Astrocyte (in vitro differentiated cells and primary cell): Measurements from ENCODE around the gene CLIP4. TPM values are rescaled to one million over a fixed set of nuclear protein-coding genes. Genes with fewer than 3 reads are reported as not detected.

Source experiments
- DNase-seq: peaks from one replicate; pipeline ENCODE4 v3.0.0-alpha.2; 2010; ENCODE audit warnings: low read depth
- FAIRE-seq: peaks from 2 replicates; lab custom pipeline; 2011; peaks lifted over from hg19 to GRCh38; lab: Jason Lieb, UNC
- H2AFZ ChIP-seq: 2 replicates; pipeline ENCODE4 v1.6.0; 2012; ENCODE audit warnings: low read depth, low read length, inconsistent platforms
- H3K27ac ChIP-seq: 2 replicates; pipeline ENCODE4 v1.5.1; 2011; ENCODE audit warnings: low read depth, low read length, inconsistent platforms
- H3K27me3 ChIP-seq: 2 replicates; pipeline ENCODE4 v1.6.0; 2011; ENCODE audit warnings: low read length, inconsistent platforms; ENCODE audit not compliant: insufficient read depth
- H3K36me3 ChIP-seq: 2 replicates; pipeline ENCODE4 v1.5.1; 2011; ENCODE audit warnings: low read length, inconsistent platforms; ENCODE audit not compliant: insufficient read depth
- H3K4me1 ChIP-seq: 2 replicates; pipeline ENCODE4 v1.5.1; 2011; ENCODE audit warnings: low read length, inconsistent platforms; ENCODE audit not compliant: insufficient read depth
- H3K4me2 ChIP-seq: 2 replicates; pipeline ENCODE4 v1.6.0; 2012; ENCODE audit warnings: low read length, inconsistent platforms
- H3K4me3 ChIP-seq: 2 replicates; pipeline ENCODE4 v1.5.1; 2011; ENCODE audit warnings: low read depth, mild to moderate bottlenecking, low read length, inconsistent platforms; ENCODE audit not compliant: insufficient read depth
- H3K79me2 ChIP-seq: 2 replicates; pipeline ENCODE4 v1.6.0; 2012; ENCODE audit warnings: mild to moderate bottlenecking, low read length, inconsistent platforms; ENCODE audit not compliant: insufficient read depth
- H3K9ac ChIP-seq: 2 replicates; pipeline ENCODE4 v1.6.0; 2012; ENCODE audit warnings: mild to moderate bottlenecking, low read length, inconsistent platforms
- H3K9me3 ChIP-seq: 2 replicates; pipeline ENCODE4 v1.5.1; 2012; ENCODE audit warnings: low read depth, mild to moderate bottlenecking, low read length, inconsistent platforms; ENCODE audit not compliant: insufficient read depth
- H4K20me1 ChIP-seq: 2 replicates; pipeline ENCODE4 v1.6.0; 2012; ENCODE audit warnings: low read length, inconsistent platforms; ENCODE audit not compliant: insufficient read depth
- H3K27ac Mint-ChIP-seq: one replicate; pipeline ENCODE4 v1.8.0; 2021; ENCODE audit warnings: mild to moderate bottlenecking, mixed read lengths; ENCODE audit not compliant: unreplicated experiment
- H3K27me3 Mint-ChIP-seq: one replicate; pipeline ENCODE4 v1.8.0; 2021; ENCODE audit warnings: low read depth, mixed read lengths; ENCODE audit not compliant: unreplicated experiment
- H3K36me3 Mint-ChIP-seq: one replicate; pipeline ENCODE4 v1.8.0; 2021; ENCODE audit warnings: low read depth, mixed read lengths; ENCODE audit not compliant: unreplicated experiment
- H3K4me1 Mint-ChIP-seq: one replicate; pipeline ENCODE4 v1.8.0; 2021; ENCODE audit warnings: low read depth, mixed read lengths; ENCODE audit not compliant: unreplicated experiment
- H3K4me3 Mint-ChIP-seq: one replicate; pipeline ENCODE4 v1.8.0; 2021; ENCODE audit warnings: mild to moderate bottlenecking, moderate library complexity, mixed read lengths; ENCODE audit not compliant: unreplicated experiment
- H3K9me3 Mint-ChIP-seq: one replicate; pipeline ENCODE4 v1.8.0; 2021; ENCODE audit warnings: mild to moderate bottlenecking, mixed read lengths; ENCODE audit not compliant: unreplicated experiment
- EZH2 ChIP-seq: IDR thresholded peaks from 2 replicates; pipeline ENCODE4 v1.6.1; 2012; ENCODE audit warnings: mild to moderate bottlenecking, low read length, inconsistent platforms; ENCODE audit not compliant: insufficient read depth
- total RNA-seq: library from RNA; stranded (reverse); gene quantifications from 2 replicates; pipeline ENCODE4 v1.2.1, GENCODE V29; 2021
- TF ChIP-seq, protein P1 (sequence below): IDR thresholded peaks from 2 replicates; pipeline ENCODE4 v1.5.1; 2011; ENCODE audit warnings: low read depth, mild to moderate bottlenecking, inconsistent platforms, low read length, moderate library complexity; ENCODE audit not compliant: insufficient read depth

The CLIP4 gene
- total RNA-seq, 1 donor from 2014 or later = 18.4 TPM

DNA sequence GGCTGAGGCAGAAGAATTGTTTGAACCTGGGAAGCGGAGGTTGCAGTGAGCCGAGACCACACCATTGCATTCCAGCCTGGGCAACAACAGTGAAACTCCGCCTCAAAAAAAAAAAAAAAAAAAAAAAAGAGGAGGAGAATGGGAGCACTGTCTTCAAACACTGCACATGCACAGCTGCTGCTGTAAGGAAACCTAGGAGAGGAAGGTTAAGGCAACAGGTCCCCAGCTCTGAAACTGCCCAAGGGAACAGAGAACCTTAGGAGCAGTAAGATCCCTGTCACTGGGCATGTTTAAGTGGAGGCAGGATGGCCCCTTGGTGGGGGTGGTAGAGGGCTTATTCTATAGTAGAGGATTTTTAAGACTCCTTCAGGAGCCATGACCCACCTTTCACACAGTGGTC lies 111.2 kb downstream of the CLIP4 start:
- Mint-ChIP-seq H3K9me3 (peaks cover 7% of the 10 kb centered on the region), H3K4me1 (peaks cover 38% of the 10 kb centered on the region), H3K27me3 (peaks cover 52% of the 10 kb centered on the region), H3K27ac (no peak overlapping the region), H3K4me3 (no peak overlapping the region), H3K36me3 (no peaks in the 10 kb centered on the region)
- Histone ChIP-seq H3K79me2 (no peaks in the 10 kb centered on the region), H3K9ac (no peak overlapping the region), H3K4me2 (no peak overlapping the region), H2AFZ (no peak overlapping the region), H3K4me3 (no peak overlapping the region), H3K27ac (no peak overlapping the region), H3K36me3 (no peaks in the 10 kb centered on the region), H4K20me1 (no peaks in the 10 kb centered on the region), H3K4me1 (peaks cover 3% of the 10 kb centered on the region), H3K9me3 (no peaks in the 10 kb centered on the region), H3K27me3 (peaks cover 8% of the 10 kb centered on the region)
- no peak for TF ChIP-seq EZH2
- TF ChIP-seq, protein P1, sequence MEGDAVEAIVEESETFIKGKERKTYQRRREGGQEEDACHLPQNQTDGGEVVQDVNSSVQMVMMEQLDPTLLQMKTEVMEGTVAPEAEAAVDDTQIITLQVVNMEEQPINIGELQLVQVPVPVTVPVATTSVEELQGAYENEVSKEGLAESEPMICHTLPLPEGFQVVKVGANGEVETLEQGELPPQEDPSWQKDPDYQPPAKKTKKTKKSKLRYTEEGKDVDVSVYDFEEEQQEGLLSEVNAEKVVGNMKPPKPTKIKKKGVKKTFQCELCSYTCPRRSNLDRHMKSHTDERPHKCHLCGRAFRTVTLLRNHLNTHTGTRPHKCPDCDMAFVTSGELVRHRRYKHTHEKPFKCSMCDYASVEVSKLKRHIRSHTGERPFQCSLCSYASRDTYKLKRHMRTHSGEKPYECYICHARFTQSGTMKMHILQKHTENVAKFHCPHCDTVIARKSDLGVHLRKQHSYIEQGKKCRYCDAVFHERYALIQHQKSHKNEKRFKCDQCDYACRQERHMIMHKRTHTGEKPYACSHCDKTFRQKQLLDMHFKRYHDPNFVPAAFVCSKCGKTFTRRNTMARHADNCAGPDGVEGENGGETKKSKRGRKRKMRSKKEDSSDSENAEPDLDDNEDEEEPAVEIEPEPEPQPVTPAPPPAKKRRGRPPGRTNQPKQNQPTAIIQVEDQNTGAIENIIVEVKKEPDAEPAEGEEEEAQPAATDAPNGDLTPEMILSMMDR = no peak
- no peak for DNase-seq
- no peak for FAIRE-seq

DNA sequence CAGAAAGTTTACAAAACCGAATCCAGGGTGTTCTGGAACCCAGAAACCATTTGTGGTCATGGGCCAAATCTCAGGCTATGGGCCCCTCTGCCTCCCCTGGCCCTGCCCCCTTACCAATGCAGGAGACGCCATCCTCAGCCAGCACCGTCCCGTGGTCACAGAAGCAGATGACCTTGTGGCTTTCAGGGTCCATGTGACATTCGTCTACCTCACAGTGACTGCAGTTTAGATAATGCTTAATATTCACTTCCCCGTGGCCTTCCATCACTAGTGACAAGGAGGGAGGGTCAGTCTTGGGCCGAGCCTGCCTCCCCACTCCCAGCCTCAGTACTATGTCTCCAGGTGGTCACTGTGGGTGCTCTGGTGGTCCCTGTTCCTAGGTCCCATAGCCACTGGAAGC lies 111.6 kb downstream of the CLIP4 start:
- FAIRE-seq (no peak), DNase-seq (no peak)
- peaks cover 5% of the 10 kb centered on the region for H3K9me3 Mint-ChIP-seq
- H4K20me1 ChIP-seq = no peaks in the 10 kb centered on the region
- H3K27ac Mint-ChIP-seq = no peak overlapping the region
- no peaks in the 10 kb centered on the region for H3K9me3 ChIP-seq
- no peak overlapping the region for H3K9ac ChIP-seq
- H3K4me3 ChIP-seq = no peak overlapping the region
- H3K79me2 ChIP-seq = no peaks in the 10 kb centered on the region
- peaks cover 3% of the 10 kb centered on the region for H3K4me1 ChIP-seq
- no peak overlapping the region for H3K27ac ChIP-seq
- H3K4me3 Mint-ChIP-seq = no peak overlapping the region
- H3K27me3 Mint-ChIP-seq = peaks cover 51% of the 10 kb centered on the region
- no peaks in the 10 kb centered on the region for H3K36me3 ChIP-seq
- H2AFZ ChIP-seq = no peak overlapping the region
- peaks cover 8% of the 10 kb centered on the region for H3K27me3 ChIP-seq
- H3K4me2 ChIP-seq = no peak overlapping the region
- H3K36me3 Mint-ChIP-seq = no peaks in the 10 kb centered on the region
- peaks cover 38% of the 10 kb centered on the region for H3K4me1 Mint-ChIP-seq
- no peak for TF ChIP-seq EZH2
- TF ChIP-seq, protein P1 = no peak

DNA sequence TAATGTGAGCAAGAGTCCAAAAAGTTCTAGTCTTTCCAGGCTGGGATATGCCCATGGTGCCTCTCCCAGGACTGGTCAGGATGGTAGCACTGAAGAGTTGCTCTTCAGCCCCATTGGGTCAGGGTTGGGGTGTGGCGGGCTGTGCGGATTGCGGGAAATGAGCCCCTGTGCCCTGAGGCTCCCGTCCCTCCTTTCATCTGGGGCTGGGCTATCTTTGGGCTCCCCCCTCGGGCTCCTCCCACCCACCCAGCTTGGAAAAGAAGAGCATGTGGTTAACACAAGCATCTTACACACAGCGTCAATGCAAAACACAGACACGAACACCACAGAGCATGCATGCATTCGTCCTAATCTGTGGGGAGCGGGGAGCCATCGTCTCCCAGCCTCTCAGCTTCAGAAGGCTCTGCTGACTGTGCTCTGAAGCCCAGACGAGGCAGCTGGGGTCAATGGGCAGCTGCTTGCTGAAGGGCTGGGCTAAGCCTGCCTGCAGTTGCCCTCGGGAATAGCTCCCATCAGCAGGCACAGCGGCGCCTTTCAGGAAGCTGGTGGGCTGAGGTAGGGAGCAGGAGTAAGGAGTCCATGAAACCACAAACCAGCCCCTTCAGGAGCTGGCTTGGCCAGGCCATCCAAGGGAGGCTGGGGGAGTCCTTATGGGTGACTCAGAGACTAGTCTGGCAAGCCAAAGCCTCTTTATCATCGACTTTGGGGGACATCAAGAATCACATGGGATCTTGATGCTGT lies 112.9 kb downstream of the CLIP4 start:
- no peak overlapping the region for H3K27ac ChIP-seq
- H3K4me1 Mint-ChIP-seq = peaks cover 38% of the 10 kb centered on the region
- DNase-seq = peak; percentile 92
- no peaks in the 10 kb centered on the region for H4K20me1 ChIP-seq
- H3K9me3 ChIP-seq = no peaks in the 10 kb centered on the region
- peaks cover 10% of the 10 kb centered on the region for H3K27me3 ChIP-seq
- H3K4me3 ChIP-seq = no peak overlapping the region
- H3K9ac ChIP-seq = no peak overlapping the region
- H3K9me3 Mint-ChIP-seq = peaks cover 2% of the 10 kb centered on the region
- H2AFZ ChIP-seq = no peak overlapping the region
- no peak for FAIRE-seq
- H3K36me3 ChIP-seq = no peaks in the 10 kb centered on the region
- H3K27me3 Mint-ChIP-seq = peaks cover 53% of the 10 kb centered on the region
- H3K36me3 Mint-ChIP-seq = no peaks in the 10 kb centered on the region
- no peak overlapping the region for H3K4me3 Mint-ChIP-seq
- peaks cover 3% of the 10 kb centered on the region for H3K4me1 ChIP-seq
- no peak for TF ChIP-seq EZH2
- TF ChIP-seq, protein P1 = no peak
- peak overlapping the region; percentile 51 for H3K4me2 ChIP-seq
- no peaks in the 10 kb centered on the region for H3K79me2 ChIP-seq
- peak overlapping the region; percentile 47 for H3K27ac Mint-ChIP-seq
